CD8-positive, alpha-beta memory T cell (primary cell): ENCODE results near the gene SIAH3. TPM values are rescaled to one million over a fixed set of nuclear protein-coding genes. Genes with fewer than 3 reads are reported as not detected.

ENCODE experiments used
- CTCF ChIA-PET: fragments of 350-600 bp; sonication (Branson Sonifier 250); formaldehyde crosslinking; loops from one replicate; lab custom pipeline; 2021; ENCODE audit warnings: antibody characterized with exemption; lab: Charles Lee
- POLR2A ChIA-PET: fragments of 350-600 bp; sonication (Branson Sonifier 250); formaldehyde crosslinking; loops from one replicate; lab custom pipeline; 2021; ENCODE audit warnings: antibody characterized with exemption; lab: Charles Lee
- DNase-seq, 5 donors: peaks; one replicate each; pipeline versions ENCODE4 v3.0.0 to v3.0.0-alpha.2; 2020 to 2022; ENCODE audit warnings: mixed read lengths in 1 of 5
- H3K27ac ChIP-seq: one replicate; pipeline ENCODE4 v1.7.0; 2013; ENCODE audit warnings: low read depth, mild to moderate bottlenecking, low read length, moderate library complexity
- H3K27me3 ChIP-seq: 2 replicates; pipeline ENCODE4 v1.7.0; 2013; ENCODE audit warnings: low read length, mild to moderate bottlenecking; ENCODE audit not compliant: insufficient read depth, poor library complexity, severe bottlenecking
- H3K36me3 ChIP-seq: 2 replicates; pipeline ENCODE4 v1.7.0; 2013; ENCODE audit warnings: mild to moderate bottlenecking, low read length, moderate library complexity; ENCODE audit not compliant: insufficient read depth
- H3K4me1 ChIP-seq: 2 replicates; pipeline ENCODE4 v1.7.0; 2013; ENCODE audit warnings: mild to moderate bottlenecking, low read length, moderate library complexity; ENCODE audit not compliant: insufficient read depth
- H3K4me3 ChIP-seq: 2 replicates; pipeline ENCODE4 v1.7.0; 2013; ENCODE audit warnings: mild to moderate bottlenecking, low read length
- H3K9me3 ChIP-seq: 2 replicates; pipeline ENCODE4 v1.7.0; 2013; ENCODE audit warnings: mild to moderate bottlenecking, low read length
- H3K27ac Mint-ChIP-seq, 8 donors: one replicate each; pipeline ENCODE4 v1.8.0; 2020 to 2021; ENCODE audit warnings: mixed read lengths in 8 of 8, mild to moderate bottlenecking in 6 of 8, inconsistent platforms in 3 of 8, moderate library complexity in 3 of 8
- H3K27me3 Mint-ChIP-seq, 2 donors: one replicate each; pipeline ENCODE4 v1.8.0; 2020 to 2021; ENCODE audit warnings: mixed read lengths in 2 of 2, mild to moderate bottlenecking in 1 of 2, moderate library complexity in 1 of 2
- H3K36me3 Mint-ChIP-seq, 3 donors: one replicate each; pipeline ENCODE4 v1.8.0; 2020 to 2021; ENCODE audit warnings: mixed read lengths in 3 of 3, inconsistent platforms in 1 of 3, mild to moderate bottlenecking in 1 of 3
- H3K4me1 Mint-ChIP-seq, 3 donors: one replicate each; pipeline ENCODE4 v1.8.0; 2020 to 2021; ENCODE audit warnings: mixed read lengths in 3 of 3, inconsistent platforms in 1 of 3, mild to moderate bottlenecking in 1 of 3
- H3K4me3 Mint-ChIP-seq, 7 donors: one replicate each; pipeline ENCODE4 v1.8.0; 2020 to 2021; ENCODE audit warnings: mixed read lengths in 7 of 7, mild to moderate bottlenecking in 6 of 7, moderate library complexity in 4 of 7, inconsistent platforms in 2 of 7
- H3K9me3 Mint-ChIP-seq, 5 donors: one replicate each; pipeline ENCODE4 v1.8.0; 2020 to 2022; ENCODE audit warnings: mixed read lengths in 5 of 5, mild to moderate bottlenecking in 3 of 5, moderate library complexity in 2 of 5, inconsistent platforms in 1 of 5
- polyA plus RNA-seq: library from polyadenylated mRNA; unstranded; fragments of 300-500 nt; fragmentation: Illumina TruSeq; gene quantifications from one replicate; pipeline ENCODE4 v1.2.3, GENCODE V29; 2021
- total RNA-seq, 2 experiments: library from RNA; stranded (reverse); gene quantifications; one replicate each; pipeline ENCODE4 v1.2.3, GENCODE V29; 2021

SIAH3 gene
- total and polyA plus RNA-seq, 3 experiments from 2014 or later: 0.11 to 0.20 TPM; not detected in 1

- DNase-seq: no peak
- Histone ChIP-seq H3K27ac (no peak overlapping the region), H3K4me3 (no peak overlapping the region), H3K4me1 (no peaks in the 10 kb centered on the region), H3K27me3 (no peaks in the 10 kb centered on the region), H3K9me3 (no peaks in the 10 kb centered on the region), H3K36me3 (no peaks in the 10 kb centered on the region)
- H3K27me3 Mint-ChIP-seq: peaks cover 5 to 20% of the 10 kb centered on the region in 2 donors
- POLR2A ChIA-PET: no interaction called here
- CTCF ChIA-PET: no interaction called here
- H3K36me3 Mint-ChIP-seq: no peaks in the 10 kb centered on the region
- no peaks in the 10 kb centered on the region for H3K9me3 Mint-ChIP-seq
- no peaks in the 10 kb centered on the region for H3K4me1 Mint-ChIP-seq
- H3K4me3 Mint-ChIP-seq: no peak overlapping the region
- H3K27ac Mint-ChIP-seq: no peak overlapping the region
Observed at GRCh38 chr13:45885194-45885593, 33.6 kb upstream of the SIAH3 start.

DNA sequence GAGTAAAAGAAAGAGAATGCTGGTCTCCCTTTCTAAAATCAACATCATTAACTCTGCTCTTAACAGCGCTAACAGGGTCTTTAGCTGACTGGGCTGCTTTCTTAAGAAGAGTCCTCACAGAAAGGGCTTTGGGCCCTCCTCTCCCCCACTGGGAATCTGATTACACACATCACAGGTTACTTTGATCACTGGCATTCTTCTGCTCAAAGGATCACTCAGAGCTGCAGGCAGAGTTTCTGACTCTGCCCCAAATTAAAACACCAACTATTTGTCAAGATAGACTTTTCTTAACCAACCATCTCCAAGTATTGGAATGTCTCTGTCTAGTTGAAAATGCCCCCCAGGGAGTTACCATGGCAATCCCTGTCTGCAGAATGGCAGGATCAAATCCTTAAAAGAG lies 31.1 kb upstream of the SIAH3 start:
- Histone ChIP-seq H3K36me3 (no peaks in the 10 kb centered on the region), H3K4me1 (no peaks in the 10 kb centered on the region)
- CTCF ChIA-PET: no interaction called here

GRCh38 chr13:45881353-45881752 lies 29.8 kb upstream of the SIAH3 start:
- DNase-seq: no peak
- ChIA-PET POLR2A (no interaction called here), CTCF (no interaction called here)
- no peaks in the 10 kb centered on the region for H3K4me1 Mint-ChIP-seq
- no peaks in the 10 kb centered on the region for H3K4me1 ChIP-seq
- no peak overlapping the region for H3K4me3 Mint-ChIP-seq
- no peaks in the 10 kb centered on the region for H3K36me3 Mint-ChIP-seq
- H3K9me3 ChIP-seq: no peaks in the 10 kb centered on the region
- no peaks in the 10 kb centered on the region for H3K9me3 Mint-ChIP-seq
- H3K4me3 ChIP-seq: no peak overlapping the region
- no peaks in the 10 kb centered on the region for H3K36me3 ChIP-seq
- no peak overlapping the region for H3K27ac Mint-ChIP-seq
- no peak overlapping the region for H3K27ac ChIP-seq
- H3K27me3 ChIP-seq: no peaks in the 10 kb centered on the region
- peaks cover 1 to 15% of the 10 kb centered on the region in 2 donors for H3K27me3 Mint-ChIP-seq

More for the DNA sequence above, 31.1 kb upstream of the SIAH3 start:
- no peaks in the 10 kb centered on the region for H3K9me3 Mint-ChIP-seq
- H3K9me3 ChIP-seq: no peaks in the 10 kb centered on the region
- H3K4me1 Mint-ChIP-seq: no peaks in the 10 kb centered on the region
- no peak overlapping the region for H3K27ac ChIP-seq
- H3K27me3 ChIP-seq: no peaks in the 10 kb centered on the region
- no peak overlapping the region for H3K4me3 ChIP-seq
- H3K27ac Mint-ChIP-seq: no peak overlapping the region
- no peak overlapping the region for H3K4me3 Mint-ChIP-seq
- POLR2A ChIA-PET: no interaction called here
- no peaks in the 10 kb centered on the region for H3K36me3 Mint-ChIP-seq
- H3K27me3 Mint-ChIP-seq: peaks cover 5 to 19% of the 10 kb centered on the region in 2 donors
- no peak for DNase-seq

DNA sequence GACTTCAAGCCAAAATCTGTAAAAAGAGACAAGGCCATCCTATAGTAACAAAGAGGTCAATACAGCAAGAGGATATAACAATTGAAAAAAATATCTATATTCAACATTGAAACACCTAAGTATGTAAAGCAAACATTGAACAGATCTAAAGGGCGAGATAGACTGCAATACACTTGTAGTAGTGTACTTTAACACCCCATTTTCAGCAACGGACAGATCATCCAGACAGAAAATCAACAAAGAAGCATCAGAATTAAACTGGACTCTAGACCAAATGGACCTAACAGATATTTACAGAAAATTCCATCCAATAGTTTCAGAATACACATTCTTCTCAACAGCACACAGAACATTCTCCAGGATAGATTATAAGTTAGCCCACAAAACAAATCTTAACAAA lies 28.7 kb upstream of the SIAH3 start:
- no peak overlapping the region for H3K27ac ChIP-seq
- H3K4me3 Mint-ChIP-seq: no peak overlapping the region
- H3K9me3 ChIP-seq: no peaks in the 10 kb centered on the region
- no peaks in the 10 kb centered on the region for H3K9me3 Mint-ChIP-seq
- H3K27ac Mint-ChIP-seq: no peak overlapping the region
- no peaks in the 10 kb centered on the region for H3K4me1 Mint-ChIP-seq
- CTCF ChIA-PET: interaction anchor here (2.3 kb wide), 1 partner anchor 73 kb away, joined by 10 read pairs; no protein-coding TSS in a partner anchor
- no peaks in the 10 kb centered on the region for H3K4me1 ChIP-seq
- H3K36me3 Mint-ChIP-seq: no peaks in the 10 kb centered on the region
- no peaks in the 10 kb centered on the region for H3K36me3 ChIP-seq
- POLR2A ChIA-PET: no interaction called here
- H3K4me3 ChIP-seq: no peak overlapping the region
- H3K27me3 ChIP-seq: no peaks in the 10 kb centered on the region
- no peak for DNase-seq
- H3K27me3 Mint-ChIP-seq: peaks cover 4 to 11% of the 10 kb centered on the region in 2 donors

GRCh38 chr13:45879666-45880065 lies 28.1 kb upstream of the SIAH3 start:
- H3K9me3 Mint-ChIP-seq: no peaks in the 10 kb centered on the region
- Histone ChIP-seq H3K27me3 (no peaks in the 10 kb centered on the region), H3K4me3 (no peak overlapping the region), H3K36me3 (no peaks in the 10 kb centered on the region), H3K27ac (no peak overlapping the region), H3K4me1 (no peaks in the 10 kb centered on the region), H3K9me3 (no peaks in the 10 kb centered on the region)
- H3K27me3 Mint-ChIP-seq: peaks cover 4 to 11% of the 10 kb centered on the region in 2 donors
- no peak for DNase-seq
- H3K4me3 Mint-ChIP-seq: no peak overlapping the region
- POLR2A ChIA-PET: no interaction called here
- CTCF ChIA-PET: interaction anchor here (1.2 to 2.3 kb wide), 2 partner anchors 25 to 72 kb away, joined by 3 to 10 read pairs; no protein-coding TSS in a partner anchor
- H3K27ac Mint-ChIP-seq: no peak overlapping the region
- no peaks in the 10 kb centered on the region for H3K36me3 Mint-ChIP-seq
- no peaks in the 10 kb centered on the region for H3K4me1 Mint-ChIP-seq

- Mint-ChIP-seq H3K4me1 (no peaks in the 10 kb centered on the region), H3K9me3 (no peaks in the 10 kb centered on the region), H3K27me3 (peaks cover 4 to 11% of the 10 kb centered on the region in 2 donors), H3K27ac (no peak overlapping the region), H3K4me3 (no peak overlapping the region), H3K36me3 (no peaks in the 10 kb centered on the region)
- Histone ChIP-seq H3K4me3 (no peak overlapping the region), H3K27ac (no peak overlapping the region), H3K9me3 (no peaks in the 10 kb centered on the region), H3K27me3 (no peaks in the 10 kb centered on the region), H3K36me3 (no peaks in the 10 kb centered on the region), H3K4me1 (no peaks in the 10 kb centered on the region)
- POLR2A ChIA-PET: no interaction called here
- CTCF ChIA-PET: interaction anchor here (1.1 to 2.3 kb wide), 3 partner anchors 24 to 72 kb away, joined by 3 to 10 read pairs (median 3); no protein-coding TSS in a partner anchor
- no peak for DNase-seq
Observed at GRCh38 chr13:45878966-45879365, 27.4 kb upstream of the SIAH3 start.

GRCh38 chr13:45876781-45877180 lies 25.2 kb upstream of the SIAH3 start:
- Histone ChIP-seq H3K4me1 (no peaks in the 10 kb centered on the region), H3K4me3 (no peak overlapping the region), H3K27me3 (no peaks in the 10 kb centered on the region), H3K27ac (no peak overlapping the region), H3K9me3 (no peaks in the 10 kb centered on the region), H3K36me3 (no peaks in the 10 kb centered on the region)
- Mint-ChIP-seq H3K9me3 (no peaks in the 10 kb centered on the region), H3K27me3 (peaks cover 4 to 7% of the 10 kb centered on the region in 2 donors), H3K27ac (no peak overlapping the region), H3K36me3 (no peaks in the 10 kb centered on the region), H3K4me1 (no peaks in the 10 kb centered on the region), H3K4me3 (no peak overlapping the region)
- ChIA-PET POLR2A (no interaction called here), CTCF (no interaction called here)
- no peak for DNase-seq

DNA sequence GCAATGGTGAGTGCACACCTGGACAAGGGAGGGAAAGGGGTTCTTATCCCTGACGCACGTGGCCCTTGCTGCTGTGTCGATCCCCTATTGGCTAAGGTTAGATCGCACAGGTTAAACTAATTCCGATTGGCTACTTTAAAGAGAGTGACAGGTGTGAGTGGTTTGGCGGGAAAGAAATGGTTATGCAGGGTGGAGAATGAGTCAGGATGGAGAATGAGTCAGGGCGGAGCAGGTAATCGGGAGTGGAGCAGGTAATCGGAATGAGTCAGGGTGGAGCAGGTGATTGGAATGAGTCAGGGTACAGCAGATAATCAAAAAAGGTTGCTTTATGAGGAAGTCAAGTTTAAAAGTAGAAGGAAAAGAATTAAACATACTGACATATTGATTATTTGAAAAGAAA lies 24.4 kb upstream of the SIAH3 start:
- Histone ChIP-seq H3K27ac (no peak overlapping the region), H3K27me3 (no peaks in the 10 kb centered on the region), H3K9me3 (no peaks in the 10 kb centered on the region), H3K36me3 (no peaks in the 10 kb centered on the region), H3K4me3 (no peak overlapping the region), H3K4me1 (no peaks in the 10 kb centered on the region)
- Mint-ChIP-seq H3K27ac (no peak overlapping the region), H3K4me3 (no peak overlapping the region), H3K9me3 (no peaks in the 10 kb centered on the region), H3K36me3 (peaks cover 0 to 2% (median 0%) of the 10 kb centered on the region in 3 donors), H3K4me1 (no peaks in the 10 kb centered on the region), H3K27me3 (peaks cover 4 to 7% of the 10 kb centered on the region in 2 donors)
- POLR2A ChIA-PET: no interaction called here
- DNase-seq: no peak
- CTCF ChIA-PET: no interaction called here
